ENCODE data around the gene MGAT5B. TPM values are rescaled to one million over a fixed set of nuclear protein-coding genes. Genes with fewer than 3 reads are reported as not detected.
"Not testable (repeated sequence)": the region's sequence is repeated elsewhere in the genome, so short reads cannot be mapped to it uniquely, and the experiment has no call there.

The MGAT5B gene
- total RNA-seq, 1 experiment from 2014 or later, result 5.3 TPM

GRCh38 chr17:76948301-76948700 is 80.1 kb downstream of the MGAT5B start:
- no peak for DNase-seq (ENCODE audit: low spot score)

- DNase-seq (ENCODE audit: low spot score), result no peak
These were observed 80.6 kb downstream of the MGAT5B start for GRCh38 chr17:76948726-76949342.

- DNase-seq (ENCODE audit: low spot score), result no peak
These were observed 81.9 kb downstream of the MGAT5B start for GRCh38 chr17:76949913-76950695.

GRCh38 chr17:76951375-76951905 is 83.2 kb downstream of the MGAT5B start:
- DNase-seq (ENCODE audit: low spot score), result no peak

GRCh38 chr17:76952402-76952801 is 84.2 kb downstream of the MGAT5B start:
- no peak for DNase-seq (ENCODE audit: low spot score)

GRCh38 chr17:76953066-76953465 is 84.9 kb downstream of the MGAT5B start:
- DNase-seq (ENCODE audit: low spot score), result no peak

- no peak for DNase-seq (ENCODE audit: low spot score)
These were observed 85.7 kb downstream of the MGAT5B start for GRCh38 chr17:76953946-76954345.

GRCh38 chr17:76955191-76955590 is 87.0 kb downstream of the MGAT5B start:
- DNase-seq (ENCODE audit: low spot score), result no peak

GRCh38 chr17:76956846-76957540 is 88.8 kb downstream of the MGAT5B start:
- no peak for DNase-seq (ENCODE audit: low spot score)

- no peak for DNase-seq (ENCODE audit: low spot score)
These were observed 89.7 kb downstream of the MGAT5B start for GRCh38 chr17:76957678-76958464.

- no peak for DNase-seq (ENCODE audit: low spot score)
These were observed 90.8 kb downstream of the MGAT5B start for GRCh38 chr17:76958974-76959373.

- no peak for DNase-seq (ENCODE audit: low spot score)
These were observed 93.7 kb downstream of the MGAT5B start for GRCh38 chr17:76961869-76962268.

- DNase-seq (ENCODE audit: low spot score), result no peak
These were observed 94.7 kb downstream of the MGAT5B start for GRCh38 chr17:76962858-76963257.

- DNase-seq (ENCODE audit: low spot score), result no peak
These were observed 97.8 kb downstream of the MGAT5B start for GRCh38 chr17:76966016-76966415.

- no peak for DNase-seq (ENCODE audit: low spot score)
These were observed 98.4 kb downstream of the MGAT5B start for GRCh38 chr17:76966486-76967181.

GRCh38 chr17:76967762-76968161 is 99.6 kb downstream of the MGAT5B start:
- no peak for DNase-seq (ENCODE audit: low spot score)

- DNase-seq (ENCODE audit: low spot score), result no peak
These were observed 100.7 kb downstream of the MGAT5B start for GRCh38 chr17:76968707-76969597.

- no peak for DNase-seq (ENCODE audit: low spot score)
These were observed 101.5 kb downstream of the MGAT5B start for GRCh38 chr17:76969598-76970172.

- DNase-seq (ENCODE audit: low spot score), result not testable (repeated sequence)
These were observed 102.0 kb downstream of the MGAT5B start for GRCh38 chr17:76970228-76970627.

All from H4 (cell line).